Measurements from ENCODE around the gene SF3A2.

The SF3A2 gene

GRCh38 chr19:2235381-2236063 lies 1.1 kb upstream of the SF3A2 start:
- no peak for DNase-seq (ENCODE audit: low read depth)
- no peak for TF ChIP-seq CTCF (conservative IDR thresholded peaks at IDR 0.05; ENCODE audit: control insufficient read depth, insufficient read depth, low read depth, low read length)
- H3K4me3 ChIP-seq (ENCODE audit: control insufficient read depth, low read depth, low read length): peak overlapping the region; percentile 76

GRCh38 chr19:2236064-2236313 lies 635 bp upstream of the SF3A2 start:
- TF ChIP-seq CTCF (conservative IDR thresholded peaks at IDR 0.05; ENCODE audit: control insufficient read depth, insufficient read depth, low read depth, low read length): no peak
- peak overlapping the region; percentile 76 for H3K4me3 ChIP-seq (ENCODE audit: control insufficient read depth, low read depth, low read length)
- no peak for DNase-seq (ENCODE audit: low read depth)

- DNase-seq (ENCODE audit: low read depth): no peak
- peak overlapping the region; percentile 76 for H3K4me3 ChIP-seq (ENCODE audit: control insufficient read depth, low read depth, low read length)
- TF ChIP-seq CTCF (conservative IDR thresholded peaks at IDR 0.05; ENCODE audit: control insufficient read depth, insufficient read depth, low read depth, low read length): no peak
Measured at GRCh38 chr19:2237051-2237868, 636 bp downstream of the SF3A2 start.

- TF ChIP-seq CTCF (conservative IDR thresholded peaks at IDR 0.05; ENCODE audit: control insufficient read depth, insufficient read depth, low read depth, low read length): no peak
- DNase-seq (ENCODE audit: low read depth): no peak
- peak overlapping the region; percentile 76 for H3K4me3 ChIP-seq (ENCODE audit: control insufficient read depth, low read depth, low read length)
Measured at GRCh38 chr19:2237869-2238153, 1.2 kb downstream of the SF3A2 start.

- H3K4me3 ChIP-seq (ENCODE audit: control insufficient read depth, low read depth, low read length): peak overlapping the region; percentile 45
- DNase-seq (ENCODE audit: low read depth): no peak
- TF ChIP-seq CTCF (conservative IDR thresholded peaks at IDR 0.05; ENCODE audit: control insufficient read depth, insufficient read depth, low read depth, low read length): no peak
Measured at GRCh38 chr19:2239173-2239572, 2.5 kb downstream of the SF3A2 start.

GRCh38 chr19:2239771-2240770 lies 3.4 kb downstream of the SF3A2 start:
- TF ChIP-seq CTCF (conservative IDR thresholded peaks at IDR 0.05; ENCODE audit: control insufficient read depth, insufficient read depth, low read depth, low read length): no peak
- H3K4me3 ChIP-seq (ENCODE audit: control insufficient read depth, low read depth, low read length): peak overlapping the region; percentile 45
- peak; percentile 44 for DNase-seq (ENCODE audit: low read depth)
